ENCODE results near the gene PTPRG. TPM values are rescaled to one million over a fixed set of nuclear protein-coding genes. Genes with fewer than 3 reads are reported as not detected.

The PTPRG gene
- total and polyA plus RNA-seq, 2 experiments from 2014 or later: 24.4 to 131 TPM

GRCh38 chr3:61826161-61826560, 264.8 kb downstream of the PTPRG start (continued):
- no peak for TF ChIP-seq ZNF462 (CRISPR knock-in tag; IDR thresholded peaks at IDR 0.05)

- no peaks in the 10 kb centered on the region for H3K27me3 ChIP-seq (ENCODE audit: insufficient read depth)
- 0 out of 2 replicates have a peak, but pooled peaks cover 5% of the 10 kb centered on the region for H4K20me1 ChIP-seq (replicated peaks; ENCODE audit: insufficient read depth)
- Mint-ChIP-seq H3K27ac (peak overlapping the region; percentile 13), H3K4me3 (no peak overlapping the region), H3K27me3 (ENCODE audit: insufficient read depth, low read depth, poor library complexity) (peaks cover 2% of the 10 kb centered on the region), H3K4me1 (peaks cover 61% of the 10 kb centered on the region), H3K9me3 (no peaks in the 10 kb centered on the region), H3K36me3 (ENCODE audit: low read depth) (no peaks in the 10 kb centered on the region)
- H3K9me2 ChIP-seq (ENCODE audit: insufficient read depth): no peaks in the 10 kb centered on the region
- H3K27ac ChIP-seq (ENCODE audit: low read depth): peak overlapping the region; percentile 80; the same call in 1 of the 2 replicates
- no peaks in the 10 kb centered on the region for H3F3A ChIP-seq (replicated peaks; ENCODE audit: low read depth)
- H2AFZ ChIP-seq: no peak overlapping the region
- H3K36me3 ChIP-seq (ENCODE audit: insufficient read depth): no peaks in the 10 kb centered on the region
- no peak overlapping the region for H3K4me3 ChIP-seq
- ATAC-seq (no peak), DNase-seq (ENCODE audit: low spot score) (no peak)
- H3K4me2 ChIP-seq: peak overlapping the region; percentile 62
- peaks cover 100% of the 10 kb centered on the region for H3K79me2 ChIP-seq (replicated peaks; ENCODE audit: insufficient read depth)
- H3K4me1 ChIP-seq (ENCODE audit: insufficient read depth): peaks cover 35% of the 10 kb centered on the region
- TF ChIP-seq CREB1 (CRISPR knock-in tag; IDR thresholded peaks at IDR 0.05; ENCODE audit: low read depth) (no peak), ZNF331 (CRISPR knock-in tag; IDR thresholded peaks at IDR 0.05; ENCODE audit: low read depth) (no peak), JUNB (IDR thresholded peaks at IDR 0.05; ENCODE audit: unreplicated experiment) (no peak), EZH2phosphoT487 (IDR thresholded peaks at IDR 0.05; ENCODE audit: unreplicated experiment) (no peak), EZH2 (IDR thresholded peaks at IDR 0.05; ENCODE audit: low read depth, unreplicated experiment) (no peak), ZNF462 (CRISPR knock-in tag; IDR thresholded peaks at IDR 0.05) (no peak), STAT1 (IDR thresholded peaks at IDR 0.05; ENCODE audit: unreplicated experiment) (no peak), NANOG (IDR thresholded peaks at IDR 0.05; ENCODE audit: borderline replicate concordance) (no peak)
These were observed 267.0 kb downstream of the PTPRG start for GRCh38 chr3:61828184-61828874.

Data from GM23338 (cell line).